HUDEP-2 (cell line): Measurements from ENCODE around the gene PDF.

Source experiments
- DNase-seq, 76 experiments: peaks; one replicate each; lab custom pipeline; 2025; ENCODE audit not compliant: unreplicated experiment in 76 of 76; lab: John Stamatoyannopoulos, UW

Gene PDF

GRCh38 chr16:69340095-69340644 lies 9.8 kb upstream of the PDF start:
- DNase-seq, result peak in 2 of 76 experiments; percentile 8 to 50

DNA sequence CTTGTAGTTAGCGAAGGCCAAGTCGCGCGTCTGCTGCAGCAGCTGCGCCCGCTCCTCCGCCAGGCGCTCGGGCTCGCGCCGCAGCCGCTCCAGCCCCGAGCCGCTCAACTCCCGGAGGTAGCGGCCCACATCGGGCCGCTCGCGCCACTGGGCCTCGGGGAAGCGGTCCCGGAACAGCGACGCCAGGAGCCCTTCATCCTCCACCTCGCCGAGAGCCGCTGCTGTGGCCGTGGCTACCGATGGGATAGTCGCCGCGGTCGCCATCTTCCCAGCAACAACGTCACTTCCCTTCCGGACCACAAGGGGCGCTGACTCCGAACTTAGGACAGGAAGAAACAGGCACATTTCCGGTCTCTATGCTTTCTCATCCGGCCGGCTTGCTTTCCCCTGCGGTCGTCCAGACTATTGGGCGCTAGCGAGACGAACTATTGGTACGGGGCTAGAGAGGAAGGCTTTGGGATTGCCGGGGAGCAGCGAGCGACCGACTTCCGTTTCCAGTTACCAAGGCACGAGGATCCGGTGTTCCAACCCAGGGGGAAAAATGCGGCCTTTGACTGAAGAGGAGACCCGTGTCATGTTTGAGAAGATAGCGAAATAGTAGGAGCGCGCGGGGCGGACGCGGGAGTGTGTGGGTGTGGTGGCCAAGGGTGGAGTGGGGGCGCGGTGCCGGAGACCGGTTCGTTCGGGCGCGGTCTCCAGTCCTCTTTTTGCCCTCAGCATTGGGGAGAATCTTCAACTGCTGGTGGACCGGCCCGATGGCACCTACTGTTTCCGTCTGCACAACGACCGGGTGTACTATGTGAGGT lies 9.1 kb upstream of the PDF start, which contains the start of the genes COG8 and NIP7:
Gene COG8 (minus strand): TSS at position 276 of the 806 bp plus-strand sequence. CDS start 12 bp downstream, at position 264.
Gene NIP7 (plus strand): TSS at position 484 of the 806 bp plus-strand sequence. CDS start 58 bp downstream, at position 542.
- peak; percentile 46 to 99 (median 93) for DNase-seq

GRCh38 chr16:69338557-69339288 lies 8.3 kb upstream of the PDF start:
- peak in 10 of 76 experiments; percentile 15 to 52 (median 44) for DNase-seq

DNA sequence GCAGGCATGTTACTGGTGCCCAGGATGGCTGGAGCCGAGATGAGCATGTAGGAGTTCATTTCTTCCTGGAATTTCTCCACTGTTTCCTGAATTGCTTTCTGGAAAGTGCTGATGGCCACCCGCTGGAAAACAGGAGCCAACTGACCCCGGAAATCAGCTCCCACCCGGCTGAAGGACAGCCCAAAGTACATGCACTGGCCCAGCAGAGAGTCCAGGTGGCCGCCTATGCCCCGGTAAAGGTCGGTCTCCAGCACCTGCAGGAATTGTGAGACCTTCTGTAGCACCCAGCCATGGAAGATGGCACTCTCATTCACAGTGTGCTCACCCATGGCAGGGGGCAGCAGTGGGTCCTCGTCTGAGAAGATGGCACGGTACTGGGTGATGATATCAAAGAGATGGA lies 4.3 kb upstream of the PDF start:
- DNase-seq, result no peak

DNA sequence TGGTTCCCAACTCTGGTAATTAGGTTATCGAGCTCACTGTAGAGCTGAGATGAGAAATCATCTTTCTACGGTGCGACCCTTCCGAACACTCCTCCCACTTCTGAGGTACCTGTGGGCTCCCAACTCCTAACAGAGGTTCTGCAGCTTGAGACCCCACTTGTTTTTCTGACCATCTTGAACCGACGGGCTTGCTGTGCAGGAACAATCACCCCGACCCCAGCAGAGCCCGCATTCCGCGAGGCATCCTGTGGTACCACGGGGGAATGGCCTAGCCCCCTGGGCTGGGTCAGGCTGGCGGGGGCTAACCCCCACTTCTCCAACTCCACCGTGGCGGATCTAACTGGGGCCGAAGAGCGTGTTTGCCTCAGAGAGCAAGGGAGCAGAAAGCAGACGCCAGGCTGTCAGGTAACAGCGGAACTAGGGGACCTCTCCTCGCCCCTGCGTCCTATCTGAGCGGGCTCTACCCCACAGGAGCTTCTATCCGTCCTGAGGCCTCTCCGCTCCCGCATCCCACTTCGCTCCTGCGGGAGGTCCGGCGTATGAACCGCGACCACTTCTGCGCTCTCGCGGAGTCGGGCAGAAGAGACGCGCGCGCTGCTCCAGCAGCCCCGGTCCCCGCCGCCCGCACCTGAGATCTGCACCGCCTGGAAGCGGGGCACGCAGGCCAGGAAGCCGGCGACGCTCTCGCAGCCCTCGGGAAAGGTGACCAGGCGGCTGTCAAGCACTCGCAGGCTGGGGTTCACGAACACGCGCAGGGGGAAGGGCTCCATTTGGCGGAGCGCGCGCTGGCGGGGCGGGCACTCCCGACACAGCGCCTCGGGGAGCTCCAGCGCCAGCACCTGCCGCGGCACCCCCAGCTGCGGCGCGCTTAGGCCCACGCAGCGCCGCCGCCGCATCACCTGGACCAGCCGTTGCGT lies 761 bp downstream of the PDF start:
- peak in 16 of 76 experiments; percentile 11 to 46 (median 24) for DNase-seq

- DNase-seq, result no peak
Observed at GRCh38 chr16:69328854-69329316, 1.5 kb downstream of the PDF start.

GRCh38 chr16:69327585-69328310 lies 2.6 kb downstream of the PDF start:
- no peak for DNase-seq

DNA sequence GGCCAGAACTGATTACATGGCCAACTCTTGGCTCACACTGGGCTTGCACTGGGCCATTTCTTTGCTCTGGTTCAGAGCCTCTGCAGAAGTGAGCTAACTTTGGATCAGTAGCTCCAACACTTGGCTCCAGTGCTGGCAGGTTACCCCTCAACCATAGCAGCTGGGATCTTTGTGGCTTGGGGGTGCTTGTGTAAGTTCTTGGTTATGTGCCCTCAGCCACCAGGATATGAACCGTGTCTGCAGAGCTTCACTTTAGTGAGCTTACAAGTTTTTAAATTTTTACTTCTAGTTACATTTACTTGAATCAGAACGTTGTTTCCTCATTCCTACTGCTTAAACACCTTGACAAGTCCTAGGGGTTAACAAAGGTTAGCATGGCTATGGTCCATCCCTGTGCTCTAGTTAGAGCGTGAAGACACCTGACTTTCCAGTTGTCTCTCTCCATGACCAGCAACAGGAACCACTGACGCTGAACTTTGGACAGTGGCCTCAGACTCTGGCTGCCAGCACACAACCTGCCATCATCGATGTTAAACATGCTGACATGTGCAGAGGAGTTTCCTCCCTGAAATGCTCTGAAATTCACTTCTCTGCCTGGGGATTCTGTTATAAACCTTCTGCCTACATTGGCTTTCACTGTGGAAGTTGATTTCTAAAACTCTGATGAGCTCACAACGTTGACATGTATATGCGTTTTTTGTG lies 4.1 kb downstream of the PDF start:
- no peak for DNase-seq

GRCh38 chr16:69325784-69326171 lies 4.6 kb downstream of the PDF start:
- DNase-seq, result no peak

DNA sequence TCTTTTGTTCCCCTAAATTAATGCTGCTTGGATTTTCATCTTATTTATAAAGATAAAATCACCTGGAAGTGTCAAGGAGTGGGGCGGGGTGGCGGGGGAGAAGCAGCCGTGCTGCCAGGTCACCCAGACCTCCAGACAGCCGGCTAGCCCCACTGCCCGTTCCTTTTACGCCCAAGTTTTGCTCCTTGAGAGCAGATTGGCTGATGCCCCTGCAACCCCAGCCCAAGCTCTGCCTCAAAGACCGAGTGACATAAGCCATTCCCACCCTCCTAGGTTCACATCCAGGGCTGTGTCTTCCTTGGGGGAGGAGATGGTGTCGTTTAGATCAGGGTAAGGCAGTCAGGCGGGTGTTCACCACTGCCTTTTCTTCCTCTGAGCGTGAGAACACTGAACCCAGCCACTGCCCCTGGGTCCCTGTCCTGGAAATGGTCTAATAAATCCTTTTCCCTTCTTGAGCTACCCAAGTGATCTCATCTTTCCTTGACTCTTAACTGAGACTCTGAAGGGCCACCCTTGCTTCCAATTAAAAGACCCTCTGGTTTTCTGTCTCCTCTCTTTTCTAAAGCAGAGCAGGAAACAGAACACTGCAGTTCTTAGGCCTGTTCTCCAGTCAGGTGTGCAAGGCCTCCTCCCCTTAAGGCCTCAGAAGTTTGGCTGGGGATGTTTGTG lies 5.7 kb downstream of the PDF start:
- no peak for DNase-seq

- DNase-seq, result peak in 12 of 76 experiments; percentile 5 to 35 (median 18)
Observed at GRCh38 chr16:69324013-69324531, 6.3 kb downstream of the PDF start.

GRCh38 chr16:69323415-69323814 lies 7.0 kb downstream of the PDF start:
- no peak for DNase-seq

GRCh38 chr16:69322343-69322742 lies 8.0 kb downstream of the PDF start:
- DNase-seq, result no peak

- DNase-seq, result no peak
Observed at GRCh38 chr16:69321080-69321479, 9.3 kb downstream of the PDF start.

DNA sequence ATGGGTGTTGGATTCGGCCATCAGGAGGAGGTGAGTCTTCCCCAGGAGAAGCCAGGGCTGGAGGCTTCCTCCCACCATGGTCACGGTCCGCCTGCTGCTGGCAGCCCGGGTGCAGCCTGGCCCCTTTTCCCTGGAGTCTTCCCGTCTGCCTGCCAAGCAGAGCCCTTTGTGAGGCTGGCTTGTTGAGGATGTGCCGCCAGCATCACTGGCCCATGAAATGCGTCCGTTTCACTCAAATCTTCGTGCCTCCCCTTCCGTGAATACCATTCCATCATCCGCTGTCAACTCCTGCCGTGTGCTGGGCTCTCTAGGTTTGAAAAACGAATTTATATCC lies 9.7 kb downstream of the PDF start:
- DNase-seq, result no peak

GRCh38 chr16:69319826-69320739 lies 10.3 kb downstream of the PDF start:
- DNase-seq, result no peak

DNA sequence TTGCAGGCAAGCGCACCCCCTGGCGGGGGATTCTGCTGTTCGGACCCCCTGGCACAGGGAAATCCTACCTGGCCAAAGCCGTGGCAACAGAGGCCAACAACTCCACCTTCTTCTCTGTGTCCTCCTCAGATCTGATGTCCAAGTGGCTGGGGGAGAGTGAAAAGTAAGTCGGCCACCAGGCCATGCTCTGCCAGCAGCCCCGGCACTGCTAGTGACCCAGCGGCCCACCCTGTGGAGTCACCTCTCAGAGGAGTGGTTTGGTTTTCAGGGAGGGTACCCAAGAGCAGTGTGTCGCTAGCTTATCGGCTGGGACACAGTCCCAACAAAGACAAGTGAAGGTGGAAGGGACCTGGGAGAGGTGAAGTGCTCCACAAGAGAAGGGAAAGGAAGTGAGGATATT lies 11.0 kb downstream of the PDF start:
- DNase-seq, result no peak
